GM19025 (cell line): Measurements from ENCODE around the gene SMC4.
A peak's percentile ranks its signal among the peaks of the same experiment; 100 is the strongest.

Experiments
- ATAC-seq: cut with Tn5 transposase; IDR thresholded peaks from one replicate; pipeline ENCODE4 v1.9.1; 2021; ENCODE audit warnings: mild to moderate bottlenecking, low read depth, moderate library complexity; ENCODE audit not compliant: unreplicated experiment

The SMC4 gene

DNA sequence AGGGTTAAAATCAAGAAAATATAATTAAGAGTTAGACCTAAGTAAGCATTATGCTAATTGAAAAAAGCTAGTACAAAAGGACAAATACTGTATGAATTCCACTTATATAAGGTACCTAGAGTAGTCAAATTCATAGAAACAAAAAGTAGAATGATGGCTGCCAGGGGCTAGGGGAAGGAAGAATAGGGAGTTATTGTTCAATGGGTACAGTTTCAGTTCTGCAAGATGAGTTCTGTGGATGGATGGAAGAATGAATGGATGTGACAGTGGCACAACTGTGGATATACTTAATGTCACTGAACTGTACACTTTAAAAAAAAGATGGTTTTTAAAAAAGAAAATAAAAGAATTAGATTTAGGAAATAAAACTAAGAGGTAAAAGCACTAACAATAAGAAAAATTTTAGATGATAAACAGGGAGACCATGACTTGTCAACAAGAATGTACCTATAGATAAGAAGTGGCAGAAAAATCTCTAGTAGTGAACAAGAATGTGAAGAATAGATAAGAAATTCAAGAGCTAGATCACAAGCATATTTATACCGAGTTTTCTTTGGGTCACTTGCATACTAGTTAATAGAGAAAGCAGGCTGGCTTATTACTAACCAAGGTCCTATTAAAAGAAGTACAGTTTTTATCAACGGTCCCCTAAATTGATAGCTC, 6.0 kb upstream of the SMC4 start:
- ATAC-seq = no peak

DNA sequence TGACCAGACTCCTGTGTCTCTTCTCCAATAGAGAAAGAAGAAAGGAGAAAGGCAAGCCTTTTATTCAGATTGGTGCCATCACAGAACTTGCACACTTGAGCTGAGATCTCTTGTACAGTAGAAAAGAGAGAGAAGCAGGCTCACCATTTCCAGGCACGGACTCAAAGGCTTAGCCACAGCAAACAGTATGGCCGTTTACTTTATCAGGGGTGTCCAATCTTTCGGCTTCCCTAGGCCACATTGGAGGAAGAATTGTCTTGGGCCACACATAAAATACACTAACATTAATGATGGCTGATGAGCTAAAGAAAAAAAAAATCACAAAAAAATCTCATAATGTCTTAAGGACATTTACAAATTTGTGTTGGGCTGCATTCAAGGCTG, 5.4 kb upstream of the SMC4 start:
- ATAC-seq = no peak

DNA sequence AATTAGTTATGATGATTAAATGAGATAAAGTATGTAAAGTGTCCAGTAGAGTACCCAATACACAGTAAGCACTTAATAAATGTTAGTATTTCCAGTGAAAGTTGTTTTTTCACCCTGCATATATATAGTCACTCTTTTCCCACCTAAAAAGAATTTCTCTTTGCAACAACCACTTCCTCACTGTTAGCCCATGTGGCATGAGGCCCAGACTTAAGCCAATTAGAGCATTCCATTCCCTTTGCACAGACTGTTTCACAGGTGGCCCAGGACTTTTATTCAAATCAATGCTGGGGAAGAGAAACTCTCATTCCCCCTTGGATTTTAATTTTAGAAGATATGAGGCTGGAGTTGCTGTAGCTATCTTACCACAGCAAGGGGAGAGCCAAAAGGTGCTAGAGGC, 4.2 kb upstream of the SMC4 start:
- no peak for ATAC-seq

- ATAC-seq = peak; percentile 7
Measured at GRCh38 chr3:160398820-160399124, 678 bp upstream of the SMC4 start.

- peak; percentile 15 for ATAC-seq
Measured at GRCh38 chr3:160400030-160400701, 716 bp downstream of the SMC4 start.

GRCh38 chr3:160400702-160401150, 1.3 kb downstream of the SMC4 start:
- no peak for ATAC-seq

DNA sequence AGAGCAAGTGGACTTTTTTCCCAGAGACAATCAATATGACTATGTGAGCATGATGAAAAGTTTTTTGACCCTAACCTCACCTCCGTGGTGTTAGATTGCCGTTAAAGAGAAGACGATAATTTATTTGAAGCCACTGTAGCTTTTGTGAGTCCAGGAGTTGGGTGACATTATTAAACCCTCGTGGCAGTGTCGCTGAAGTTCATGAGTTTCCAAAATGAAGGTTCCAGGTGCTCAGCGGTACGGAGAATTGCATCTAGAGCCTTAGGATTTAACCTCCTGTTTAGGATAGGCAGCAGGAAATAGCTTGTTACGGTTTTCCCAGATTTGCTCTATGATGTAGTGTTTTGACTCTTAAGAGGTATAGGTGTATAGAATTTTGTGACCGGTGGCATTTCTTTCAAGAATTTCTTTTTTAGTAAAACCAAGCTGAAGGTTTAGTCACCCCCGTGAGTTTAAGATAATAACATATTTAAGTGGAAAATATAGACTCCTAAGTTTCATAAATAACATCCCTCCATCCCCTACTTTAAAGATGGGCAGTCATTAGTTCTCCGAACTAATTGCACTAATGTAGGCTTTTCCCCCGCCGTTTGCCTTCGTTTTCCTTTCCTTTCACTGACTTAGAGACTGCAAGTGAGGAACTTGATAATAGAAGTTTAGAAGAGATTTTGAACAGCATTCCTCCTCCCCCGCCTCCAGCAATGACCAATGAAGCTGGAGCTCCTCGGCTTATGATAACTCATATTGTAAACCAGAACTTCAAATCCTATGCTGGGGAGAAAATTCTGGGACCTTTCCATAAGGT, 2.0 kb downstream of the SMC4 start:
- no peak for ATAC-seq

DNA sequence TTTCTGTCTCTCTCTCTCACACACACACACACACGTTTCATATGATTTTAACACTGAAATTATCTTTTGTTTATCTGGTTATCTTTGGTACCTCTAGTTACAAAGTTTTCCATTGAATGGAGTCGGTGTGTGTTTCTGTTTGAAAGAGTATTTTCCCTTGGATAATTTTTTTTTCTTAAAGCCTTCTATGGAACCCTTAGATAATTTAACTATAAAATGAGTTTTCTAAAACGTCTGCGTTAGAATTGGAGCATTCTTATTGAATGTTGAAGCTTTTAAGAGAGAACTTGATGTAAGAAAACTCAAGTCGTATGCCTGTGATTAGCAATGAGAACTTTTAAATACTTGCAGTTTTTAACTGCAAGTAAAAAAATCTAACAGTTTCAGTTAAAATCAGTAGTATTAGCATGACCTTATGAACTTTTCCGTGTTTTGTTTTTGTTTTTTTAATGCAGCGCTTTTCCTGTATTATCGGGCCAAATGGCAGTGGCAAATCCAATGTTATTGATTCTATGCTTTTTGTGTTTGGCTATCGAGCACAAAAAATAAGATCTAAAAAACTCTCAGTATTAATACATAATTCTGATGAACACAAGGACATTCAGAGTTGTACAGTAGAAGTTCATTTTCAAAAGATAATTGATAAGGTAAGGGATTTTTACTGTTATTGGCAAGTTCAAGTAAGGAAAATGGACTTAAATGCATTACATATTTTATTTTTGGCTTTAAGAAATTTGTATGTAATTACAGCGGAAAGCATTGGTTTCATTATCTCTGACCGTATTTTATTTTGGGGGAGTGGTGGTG, 3.0 kb downstream of the SMC4 start:
- ATAC-seq = no peak

DNA sequence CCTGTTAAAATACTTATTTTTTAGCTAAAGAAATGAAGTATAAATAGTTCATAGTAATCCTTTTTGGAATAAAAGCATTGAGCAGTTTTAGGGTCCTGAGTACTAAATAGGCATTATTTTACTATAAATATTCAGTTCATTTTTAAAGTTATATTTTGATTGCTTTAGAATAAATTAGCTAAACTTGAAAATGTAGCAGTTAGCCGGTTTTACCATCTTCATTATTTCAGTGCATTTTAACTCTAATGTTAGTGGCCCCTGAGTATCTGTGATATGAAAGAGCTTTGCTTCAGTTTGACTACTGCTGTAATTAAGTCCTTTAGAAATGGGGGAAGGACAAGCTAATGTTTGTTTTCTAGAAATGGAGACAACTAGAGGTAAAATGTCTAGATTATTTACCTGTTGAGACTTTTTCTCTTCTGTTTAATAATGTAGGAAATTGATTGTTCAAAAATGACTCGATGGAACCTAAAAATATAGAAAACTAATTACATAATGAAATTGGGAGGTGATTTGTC, 3.6 kb downstream of the SMC4 start:
- no peak for ATAC-seq

DNA sequence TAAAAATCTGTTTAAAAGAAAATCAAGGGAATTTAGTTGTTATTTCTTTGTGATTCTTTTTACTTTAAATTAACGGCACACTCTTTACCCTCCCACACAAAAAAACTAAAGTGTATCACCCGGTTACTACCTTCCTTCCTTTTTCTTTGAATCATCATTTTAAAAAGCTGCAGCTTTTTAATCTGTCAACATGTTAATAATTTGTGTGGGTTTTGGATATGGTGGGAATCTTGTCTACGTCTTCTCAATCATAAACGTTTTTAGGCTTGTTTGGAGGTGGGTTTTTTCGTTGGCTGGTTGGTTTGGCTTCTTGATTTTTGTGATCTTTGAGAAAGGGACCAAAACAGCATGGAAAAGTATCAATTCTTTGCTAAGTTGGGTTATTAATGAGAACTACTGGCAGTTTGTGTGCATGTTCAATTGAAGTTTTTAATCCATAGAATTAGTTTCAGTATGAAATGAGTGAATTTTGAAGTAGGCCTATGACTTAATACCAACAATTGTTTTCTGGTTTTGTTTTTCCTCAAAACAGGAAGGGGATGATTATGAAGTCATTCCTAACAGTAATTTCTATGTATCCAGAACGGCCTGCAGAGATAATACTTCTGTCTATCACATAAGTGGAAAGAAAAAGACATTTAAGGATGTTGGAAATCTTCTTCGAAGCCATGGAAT, 4.5 kb downstream of the SMC4 start:
- no peak for ATAC-seq

DNA sequence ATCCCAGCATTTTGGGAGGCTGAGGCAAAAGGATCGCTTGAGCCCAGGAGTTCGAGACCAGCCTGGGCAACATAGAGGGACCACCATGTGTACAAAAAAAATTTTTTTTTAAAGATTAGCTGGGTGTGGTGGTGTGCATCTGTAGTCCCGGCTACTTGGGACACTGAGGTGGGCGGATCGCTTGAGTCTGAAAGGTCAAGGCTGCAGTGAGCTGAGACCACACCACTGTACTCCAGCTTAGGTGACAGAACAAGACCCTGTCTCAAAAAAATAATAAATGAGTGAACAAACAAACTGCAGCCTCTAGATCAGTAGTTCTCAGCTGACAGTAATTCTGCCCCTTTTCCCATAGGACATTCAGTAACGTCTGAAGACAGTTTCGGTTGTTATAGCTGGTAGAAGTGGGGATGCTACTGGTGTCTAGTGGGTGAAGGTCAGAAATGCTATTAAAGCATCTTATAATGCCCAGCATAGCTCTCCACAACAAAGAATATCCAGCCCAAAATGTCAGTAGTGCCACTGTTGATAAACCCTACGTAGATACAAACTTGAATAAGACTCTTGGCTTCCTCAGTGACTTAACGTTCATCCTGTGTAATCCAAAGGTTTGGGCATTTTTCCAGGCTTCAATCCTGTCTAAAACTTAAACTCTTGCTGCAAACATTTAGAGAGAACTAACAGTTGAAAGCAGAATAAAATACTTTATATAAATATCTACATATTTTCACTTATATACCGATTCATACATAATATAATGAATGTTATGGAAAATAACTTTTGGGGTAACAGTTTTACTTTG, 10.6 kb downstream of the SMC4 start:
- no peak for ATAC-seq

DNA sequence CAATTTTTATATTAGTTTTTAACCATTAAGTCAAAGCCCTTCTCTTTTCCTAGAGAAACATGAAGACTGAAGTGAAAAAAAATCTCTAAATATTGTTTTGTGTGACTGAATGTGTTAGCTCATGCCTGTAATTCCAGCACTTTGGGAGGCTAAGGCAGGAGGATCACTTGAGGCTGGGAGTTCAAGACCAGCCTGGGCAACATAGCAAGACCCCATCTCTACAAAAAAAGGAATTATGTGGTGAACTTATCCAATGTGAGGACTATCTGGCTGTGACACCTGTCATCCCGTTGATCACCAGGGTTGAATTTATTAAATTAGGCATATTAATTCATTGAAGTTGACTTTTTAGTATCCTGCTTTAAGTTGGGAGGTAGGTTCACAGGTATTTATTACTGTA, 13.0 kb downstream of the SMC4 start:
- no peak for ATAC-seq

DNA sequence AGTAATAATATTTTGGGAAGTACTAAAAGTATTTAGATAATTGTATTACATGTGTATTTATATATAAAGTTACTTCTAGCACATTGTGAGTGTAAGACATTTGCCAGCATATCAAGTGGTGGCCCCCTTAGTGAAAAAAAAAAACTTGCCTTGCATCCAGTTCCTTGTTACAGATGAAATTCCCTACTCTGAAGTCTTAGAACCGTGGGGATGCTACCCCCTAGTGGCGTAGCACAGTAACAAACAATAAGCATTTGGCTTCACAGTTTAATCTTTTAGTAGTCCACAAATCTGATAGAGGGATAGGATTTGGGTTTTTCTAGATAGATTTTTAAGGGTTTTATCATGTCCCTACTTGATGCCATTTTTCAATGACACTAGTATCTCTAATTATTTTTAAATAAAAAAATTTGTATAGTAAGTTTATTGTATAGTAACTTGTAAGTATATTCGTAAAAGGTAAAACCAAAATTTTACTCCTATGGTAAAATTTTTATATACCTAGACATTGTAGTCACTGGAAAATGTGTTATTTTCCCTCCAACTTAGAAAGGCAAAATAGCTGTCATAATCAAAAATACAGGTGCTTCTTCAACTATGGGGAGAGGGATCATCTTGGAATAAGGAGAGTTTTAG, 14.3 kb downstream of the SMC4 start:
- no peak for ATAC-seq

GRCh38 chr3:160417311-160417710, 17.9 kb downstream of the SMC4 start:
- no peak for ATAC-seq

DNA sequence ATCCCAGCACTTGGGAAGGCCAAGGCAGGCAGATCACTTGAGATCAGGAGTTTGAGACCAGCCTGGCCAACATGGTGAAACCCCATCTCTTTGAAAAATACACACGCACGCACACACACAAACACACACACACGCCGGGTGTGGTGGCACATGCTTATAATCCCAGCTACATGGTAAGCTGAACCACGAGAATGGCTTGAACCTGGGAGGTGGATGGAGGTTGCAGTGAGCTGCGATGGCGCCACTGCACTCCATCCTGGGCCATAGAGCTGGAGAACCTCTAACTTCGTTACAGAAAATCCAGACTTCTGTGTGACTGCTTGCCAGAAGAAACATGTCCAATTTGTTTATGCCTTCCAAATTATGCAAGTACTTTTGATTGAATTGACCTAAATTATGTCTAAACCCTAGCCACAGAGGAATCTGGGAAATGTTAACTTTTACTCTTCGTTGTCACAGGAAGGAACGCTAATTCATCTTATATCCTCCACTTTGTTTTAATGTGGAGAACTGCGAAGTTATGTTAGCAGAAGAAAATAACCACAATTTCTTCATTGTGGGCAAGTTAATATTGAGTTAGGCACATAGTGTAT, 28.5 kb downstream of the SMC4 start:
- no peak for ATAC-seq

GRCh38 chr3:160434071-160434470, 34.6 kb downstream of the SMC4 start:
- no peak for ATAC-seq

- no peak for ATAC-seq
Measured at GRCh38 chr3:160435095-160435494, 35.6 kb downstream of the SMC4 start.

DNA sequence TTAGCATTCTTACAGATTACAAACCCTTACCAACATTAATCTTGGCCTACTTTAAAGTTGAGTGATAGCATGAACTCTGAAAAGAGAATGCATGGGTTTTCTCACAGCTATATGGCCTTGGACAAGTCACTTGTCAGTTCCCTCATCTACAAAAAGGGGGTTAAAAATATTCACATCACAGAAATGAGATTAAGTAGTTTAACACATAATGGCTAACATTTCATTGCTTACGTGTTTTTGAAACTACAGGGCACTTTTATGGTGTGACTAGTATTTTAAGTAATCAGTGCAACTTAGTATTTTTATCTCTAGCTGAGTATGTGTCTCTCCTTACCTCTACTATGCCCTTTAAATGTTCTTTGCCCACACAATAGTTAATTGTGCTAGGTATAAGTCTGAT, 36.3 kb downstream of the SMC4 start:
- no peak for ATAC-seq

DNA sequence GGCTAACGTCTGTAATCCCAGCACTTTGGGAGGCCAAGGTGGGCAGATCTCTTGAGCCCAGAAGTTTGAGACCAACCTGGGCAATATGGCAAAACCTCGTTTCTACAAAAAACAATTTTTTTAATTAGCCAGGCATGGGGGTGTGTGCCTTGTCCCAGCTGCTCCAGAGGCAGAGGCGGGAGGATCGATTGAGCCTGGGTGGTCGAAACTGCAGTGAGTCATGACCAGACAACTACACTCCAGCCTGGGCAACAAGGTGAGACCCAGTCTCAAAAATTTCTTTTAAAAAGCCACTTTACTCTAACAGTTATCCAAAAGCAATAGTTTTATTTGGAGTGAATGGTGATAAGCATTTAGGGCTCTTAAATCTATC, 37.6 kb downstream of the SMC4 start:
- no peak for ATAC-seq
